GM19035 (cell line): ENCODE measurements around the gene CHEK1.
"Not testable (repeated sequence)": the region's sequence is repeated elsewhere in the genome, so short reads cannot be mapped to it uniquely, and the experiment has no call there.

ENCODE experiments used
- ATAC-seq: cut with Tn5 transposase; IDR thresholded peaks from one replicate; pipeline ENCODE4 v1.9.1; 2021; ENCODE audit not compliant: unreplicated experiment

CHEK1 gene

GRCh38 chr11:125624756-125625213 lies at the start of gene CHEK1:
CHEK1 (plus strand) TSS chr11:125625163; CDS start chr11:125626769, 1,606 bp downstream.
- no peak for ATAC-seq

GRCh38 chr11:125577181-125577580 lies 47.8 kb upstream of the CHEK1 start:
- ATAC-seq, result not testable (repeated sequence)

GRCh38 chr11:125578783-125579182 lies 46.2 kb upstream of the CHEK1 start:
- no peak for ATAC-seq

- ATAC-seq, result no peak
These were observed 45.2 kb upstream of the CHEK1 start for GRCh38 chr11:125579811-125580210.

- no peak for ATAC-seq
These were observed 41.5 kb upstream of the CHEK1 start for GRCh38 chr11:125583496-125583895.

GRCh38 chr11:125585487-125585886 lies 39.5 kb upstream of the CHEK1 start:
- no peak for ATAC-seq

GRCh38 chr11:125586623-125587022 lies 38.3 kb upstream of the CHEK1 start:
- ATAC-seq, result no peak

- no peak for ATAC-seq
These were observed 37.5 kb upstream of the CHEK1 start for GRCh38 chr11:125587480-125587879.

- ATAC-seq, result no peak
These were observed 36.5 kb upstream of the CHEK1 start for GRCh38 chr11:125588505-125588904.

- peak; percentile 22 for ATAC-seq
These were observed 33.2 kb upstream of the CHEK1 start for GRCh38 chr11:125591649-125592304.

- ATAC-seq, result peak; percentile 95
These were observed 32.5 kb upstream of the CHEK1 start, which contains the start of gene STT3A for GRCh38 chr11:125592305-125593113. STT3A (plus strand) TSS chr11:125592852; CDS start chr11:125595916, 3,064 bp downstream.

- ATAC-seq, result no peak
These were observed 31.7 kb upstream of the CHEK1 start for GRCh38 chr11:125593114-125593820.

- ATAC-seq, result no peak
These were observed 30.0 kb upstream of the CHEK1 start for GRCh38 chr11:125594958-125595357.

- no peak for ATAC-seq
These were observed 24.3 kb upstream of the CHEK1 start for GRCh38 chr11:125600663-125601062.

GRCh38 chr11:125603207-125603606 lies 21.8 kb upstream of the CHEK1 start:
- ATAC-seq, result no peak

GRCh38 chr11:125605417-125605816 lies 19.5 kb upstream of the CHEK1 start:
- no peak for ATAC-seq

GRCh38 chr11:125609545-125609944 lies 15.4 kb upstream of the CHEK1 start:
- no peak for ATAC-seq

- no peak for ATAC-seq
These were observed 6.6 kb upstream of the CHEK1 start for GRCh38 chr11:125618383-125618782.

- no peak for ATAC-seq
These were observed 3.0 kb upstream of the CHEK1 start for GRCh38 chr11:125621995-125622394.

- ATAC-seq, result no peak
These were observed 1.9 kb upstream of the CHEK1 start for GRCh38 chr11:125623064-125623463.

- no peak for ATAC-seq
These were observed 264 bp downstream of the CHEK1 start for GRCh38 chr11:125625225-125625629.
